SK-N-SH treated with all-trans-retinoic acid at 6 μM for 48 hours (cell line): ENCODE measurements around the gene CAMKK2.

ENCODE experiments used
- ATAC-seq: fragments of 200-7000 bp; cut with Tn5 transposase; 3 replicates; pipeline ENCODE4 v1.9.1; 2020; ENCODE audit warnings: mild to moderate bottlenecking, moderate library complexity
- CREB5 ChIP-seq: fragments of 250-450 bp; sonication (Bioruptor Pico); IDR thresholded peaks from 2 replicates; pipeline ENCODE4 v1.5.1; 2020; ENCODE audit warnings: low read depth, mild to moderate bottlenecking, moderate library complexity
- CSDC2 ChIP-seq: fragments of 250-450 bp; sonication (Bioruptor Pico); IDR thresholded peaks from 2 replicates; pipeline ENCODE4 v1.5.0; 2020; ENCODE audit warnings: mild to moderate bottlenecking, moderate library complexity
- CSRNP3 ChIP-seq: fragments of 250-450 bp; sonication (Bioruptor Pico); IDR thresholded peaks from 2 replicates; pipeline ENCODE4 v1.5.1; 2021; ENCODE audit warnings: mild to moderate bottlenecking, moderate library complexity
- ESRRG ChIP-seq: fragments of 250-450 bp; sonication (Bioruptor Pico); IDR thresholded peaks from 2 replicates; pipeline ENCODE4 v1.6.1; 2021; ENCODE audit warnings: mild to moderate bottlenecking
- ISL1 ChIP-seq: fragments of 250-450 bp; sonication (Bioruptor Pico); IDR thresholded peaks from 2 replicates; pipeline ENCODE4 v2.1.2; 2022; ENCODE audit warnings: mild to moderate bottlenecking, moderate library complexity
- OSR1 ChIP-seq: fragments of 250-450 bp; sonication (Bioruptor Pico); IDR thresholded peaks from 2 replicates; pipeline ENCODE4 v1.8.0; 2022; ENCODE audit warnings: moderate library complexity, mild to moderate bottlenecking, inconsistent platforms
- PATZ1 ChIP-seq: fragments of 250-450 bp; sonication (Bioruptor Pico); IDR thresholded peaks from 2 replicates; pipeline ENCODE4 v1.8.0; 2020; ENCODE audit warnings: mild to moderate bottlenecking, moderate library complexity, borderline replicate concordance
- POU6F1 ChIP-seq: fragments of 250-450 bp; sonication (Bioruptor Pico); IDR thresholded peaks from 2 replicates; pipeline ENCODE4 v1.8.0; 2021; ENCODE audit warnings: low read depth, mild to moderate bottlenecking, moderate library complexity, borderline replicate concordance
- PPARA ChIP-seq: fragments of 250-450 bp; sonication (Bioruptor Pico); IDR thresholded peaks from 2 replicates; pipeline ENCODE4 v1.5.0; 2020; ENCODE audit warnings: mild to moderate bottlenecking, borderline replicate concordance
- RARB ChIP-seq: fragments of 250-450 bp; sonication (Bioruptor Pico); IDR thresholded peaks from 2 replicates; pipeline ENCODE4 v1.8.0; 2021; ENCODE audit warnings: mild to moderate bottlenecking, moderate library complexity
- SNAI2 ChIP-seq: fragments of 250-450 bp; sonication (Bioruptor Pico); IDR thresholded peaks from 2 replicates; pipeline ENCODE4 v1.5.0; 2020; ENCODE audit warnings: mild to moderate bottlenecking, moderate library complexity
- TCF4 ChIP-seq: fragments of 250-450 bp; sonication (Bioruptor Pico); IDR thresholded peaks from 2 replicates; pipeline ENCODE4 v1.8.0; 2021; ENCODE audit warnings: mild to moderate bottlenecking, moderate library complexity, borderline replicate concordance
- TOX ChIP-seq: fragments of 250-450 bp; sonication (Bioruptor Pico); IDR thresholded peaks from 2 replicates; pipeline ENCODE4 v1.8.0; 2021; ENCODE audit warnings: mild to moderate bottlenecking, moderate library complexity, borderline replicate concordance
- TSHZ2 ChIP-seq: fragments of 250-450 bp; sonication (Bioruptor Pico); IDR thresholded peaks from 2 replicates; pipeline ENCODE4 v1.5.0; 2020; ENCODE audit warnings: mild to moderate bottlenecking, moderate library complexity
- ZC3H10 ChIP-seq: fragments of 250-450 bp; sonication (Bioruptor Pico); IDR thresholded peaks from 2 replicates; pipeline ENCODE4 v1.5.1; 2021; ENCODE audit warnings: mild to moderate bottlenecking, moderate library complexity
- ZFP3 ChIP-seq: fragments of 250-450 bp; sonication (Bioruptor Pico); IDR thresholded peaks from 2 replicates; pipeline ENCODE4 v1.5.0; 2020; ENCODE audit warnings: mild to moderate bottlenecking, moderate library complexity
- ZFP30 ChIP-seq: fragments of 450-650 bp; formaldehyde crosslinking; IDR thresholded peaks from 2 replicates; pipeline ENCODE4 v1.5.0; 2022; ENCODE audit warnings: mild to moderate bottlenecking, moderate library complexity
- ZNF8 ChIP-seq: fragments of 450-650 bp; formaldehyde crosslinking; IDR thresholded peaks from 2 replicates; pipeline ENCODE4 v1.5.0; 2020; ENCODE audit warnings: mild to moderate bottlenecking, moderate library complexity

Gene CAMKK2

GRCh38 chr12:121279071-121279375 is 17.5 kb downstream of the CAMKK2 start (continued):
- TF ChIP-seq TSHZ2 (CRISPR knock-in tag), result no peak
- no peak for TF ChIP-seq CSRNP3 (CRISPR knock-in tag)
- TF ChIP-seq ZC3H10 (CRISPR knock-in tag), result no peak
- TF ChIP-seq ZFP3 (CRISPR knock-in tag), result no peak

- ATAC-seq, result peak; percentile 31
- TF ChIP-seq TCF4 (CRISPR knock-in tag) (no peak), POU6F1 (no peak), ZFP30 (CRISPR knock-in tag) (no peak), ESRRG (no peak), CREB5 (CRISPR knock-in tag) (no peak), CSDC2 (CRISPR knock-in tag) (no peak), ZFP3 (CRISPR knock-in tag) (no peak), OSR1 (CRISPR knock-in tag) (no peak), ISL1 (CRISPR knock-in tag) (no peak), CSRNP3 (CRISPR knock-in tag) (no peak), TOX (no peak), ZNF8 (CRISPR knock-in tag) (no peak), SNAI2 (CRISPR knock-in tag) (no peak), ZC3H10 (CRISPR knock-in tag) (no peak), PPARA (CRISPR knock-in tag) (no peak), PATZ1 (CRISPR knock-in tag) (no peak), RARB (no peak)
Measured at GRCh38 chr12:121278169-121279070, 18.1 kb downstream of the CAMKK2 start.

GRCh38 chr12:121277374-121277759 is 19.1 kb downstream of the CAMKK2 start:
- TF ChIP-seq ZFP3 (CRISPR knock-in tag), result no peak
- TF ChIP-seq CSRNP3 (CRISPR knock-in tag), result no peak
- TF ChIP-seq PPARA (CRISPR knock-in tag), result no peak
- ATAC-seq, result no peak
